GM19238 (cell line): ENCODE results near the gene DCAF6.
"Not testable (repeated sequence)": the region's sequence is repeated elsewhere in the genome, so short reads cannot be mapped to it uniquely, and the experiment has no call there.

Source experiments
- DNase-seq: peaks from one replicate; pipeline ENCODE4 v3.0.0; 2011; ENCODE audit warnings: low spot score; ENCODE audit not compliant: insufficient read length

Gene DCAF6, protein sequence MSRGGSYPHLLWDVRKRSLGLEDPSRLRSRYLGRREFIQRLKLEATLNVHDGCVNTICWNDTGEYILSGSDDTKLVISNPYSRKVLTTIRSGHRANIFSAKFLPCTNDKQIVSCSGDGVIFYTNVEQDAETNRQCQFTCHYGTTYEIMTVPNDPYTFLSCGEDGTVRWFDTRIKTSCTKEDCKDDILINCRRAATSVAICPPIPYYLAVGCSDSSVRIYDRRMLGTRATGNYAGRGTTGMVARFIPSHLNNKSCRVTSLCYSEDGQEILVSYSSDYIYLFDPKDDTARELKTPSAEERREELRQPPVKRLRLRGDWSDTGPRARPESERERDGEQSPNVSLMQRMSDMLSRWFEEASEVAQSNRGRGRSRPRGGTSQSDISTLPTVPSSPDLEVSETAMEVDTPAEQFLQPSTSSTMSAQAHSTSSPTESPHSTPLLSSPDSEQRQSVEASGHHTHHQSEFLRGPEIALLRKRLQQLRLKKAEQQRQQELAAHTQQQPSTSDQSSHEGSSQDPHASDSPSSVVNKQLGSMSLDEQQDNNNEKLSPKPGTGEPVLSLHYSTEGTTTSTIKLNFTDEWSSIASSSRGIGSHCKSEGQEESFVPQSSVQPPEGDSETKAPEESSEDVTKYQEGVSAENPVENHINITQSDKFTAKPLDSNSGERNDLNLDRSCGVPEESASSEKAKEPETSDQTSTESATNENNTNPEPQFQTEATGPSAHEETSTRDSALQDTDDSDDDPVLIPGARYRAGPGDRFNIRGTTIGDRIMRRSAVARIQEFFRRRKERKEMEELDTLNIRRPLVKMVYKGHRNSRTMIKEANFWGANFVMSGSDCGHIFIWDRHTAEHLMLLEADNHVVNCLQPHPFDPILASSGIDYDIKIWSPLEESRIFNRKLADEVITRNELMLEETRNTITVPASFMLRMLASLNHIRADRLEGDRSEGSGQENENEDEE

DNA sequence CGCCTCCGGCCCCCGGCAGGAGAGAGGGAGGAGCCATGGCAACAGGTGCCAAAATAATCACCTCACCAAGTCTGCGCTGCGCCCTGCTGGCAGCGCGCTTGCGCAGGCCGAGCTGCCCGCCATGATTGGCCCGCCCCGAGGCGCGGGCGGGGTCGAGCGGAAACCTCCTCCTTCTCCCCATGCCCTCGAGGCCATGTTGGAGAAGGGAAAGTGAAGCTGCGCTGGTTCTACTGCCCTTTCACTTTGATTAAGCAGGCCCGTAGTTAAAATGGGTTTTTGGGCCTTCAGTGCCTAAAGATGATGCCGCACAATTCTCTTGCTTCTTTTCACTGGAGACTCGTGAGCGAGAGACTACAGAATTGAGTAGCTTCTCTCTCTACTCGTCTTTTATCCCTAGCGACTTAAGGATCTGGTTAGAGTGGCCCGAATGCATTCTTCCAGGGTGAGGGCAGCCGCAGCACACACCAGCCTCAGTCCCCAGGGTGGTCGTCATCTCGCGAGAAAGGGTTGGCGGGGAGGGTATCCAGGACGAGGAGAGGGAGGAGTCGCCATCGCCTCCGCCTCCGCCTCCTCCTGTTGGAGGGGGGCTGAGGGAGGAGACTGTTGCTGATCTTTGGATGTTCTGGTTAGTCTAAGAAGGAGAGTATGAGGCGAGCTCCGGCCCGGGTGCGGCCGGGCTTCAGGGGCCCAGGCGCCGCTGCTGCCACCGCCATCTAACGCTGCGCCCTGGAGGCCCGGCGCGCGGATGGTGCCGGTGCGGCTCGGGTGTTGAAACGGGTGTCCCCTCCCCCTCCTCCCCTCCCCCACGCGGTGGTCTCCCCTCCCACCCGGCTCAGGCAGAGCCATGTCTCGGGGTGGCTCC, at the start of gene DCAF6:
Gene DCAF6, plus strand, starts transcription at position 616 of the 862 bp plus-strand sequence. Its CDS starts 229 bp downstream, at position 845.
- peak; percentile 91 for DNase-seq

DNA sequence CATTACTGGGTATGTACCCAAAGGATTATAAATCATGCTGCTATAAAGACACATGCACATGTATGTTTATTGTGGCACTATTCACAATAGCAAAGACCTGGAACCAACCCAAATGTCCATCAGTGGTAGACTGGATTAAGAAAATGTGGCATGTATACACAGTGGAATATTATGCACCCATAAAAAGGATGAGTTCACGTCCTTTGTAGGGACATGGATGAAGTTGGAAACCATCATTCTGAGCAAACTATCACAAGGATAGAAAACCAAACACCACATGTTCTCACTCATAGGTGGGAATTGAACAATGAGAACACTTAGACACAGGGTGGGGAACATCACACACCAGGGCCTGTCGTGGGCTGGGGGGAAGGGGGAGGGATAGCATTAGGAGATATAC, 49.3 kb upstream of the DCAF6 start:
- DNase-seq, result not testable (repeated sequence)

DNA sequence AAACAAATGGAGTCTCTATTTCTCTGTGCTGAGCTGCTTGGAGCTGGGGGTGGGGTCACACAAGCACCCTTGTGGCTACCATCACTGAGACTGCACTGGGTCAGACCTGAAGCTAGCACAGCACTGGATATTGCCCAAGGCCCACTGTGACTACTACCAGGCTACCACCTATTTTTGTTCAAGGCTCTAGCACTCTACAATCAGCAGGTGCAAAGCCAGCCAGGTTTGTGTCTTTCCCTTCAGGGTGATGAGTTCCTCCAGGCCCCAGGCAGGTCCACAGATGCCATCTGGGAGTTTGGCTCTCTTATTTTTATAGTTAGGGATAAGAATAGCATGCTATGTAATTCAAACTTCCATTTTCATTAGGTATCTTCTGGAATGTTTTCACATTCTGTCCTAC, 46.1 kb upstream of the DCAF6 start:
- no peak for DNase-seq

DNA sequence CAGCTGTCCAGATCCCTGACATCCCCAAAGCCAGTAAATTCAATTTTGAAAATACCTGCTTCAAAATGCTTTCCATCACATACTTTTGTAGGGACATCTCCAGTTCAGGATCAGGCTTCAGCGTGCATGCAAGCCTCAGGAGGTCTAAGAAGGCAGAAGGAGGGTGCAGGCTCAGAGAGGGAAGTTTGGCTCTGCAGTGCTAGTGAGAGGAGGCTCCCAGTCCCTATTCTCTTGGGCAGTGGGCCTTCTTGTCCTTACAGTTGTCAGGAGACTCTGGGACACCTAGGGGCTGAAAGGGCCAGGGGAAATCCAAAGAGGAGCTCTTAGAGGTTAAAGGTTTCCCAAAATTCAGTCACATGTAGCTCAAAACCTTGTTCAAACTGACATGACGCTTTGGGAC, 42.7 kb upstream of the DCAF6 start:
- DNase-seq, result no peak

DNA sequence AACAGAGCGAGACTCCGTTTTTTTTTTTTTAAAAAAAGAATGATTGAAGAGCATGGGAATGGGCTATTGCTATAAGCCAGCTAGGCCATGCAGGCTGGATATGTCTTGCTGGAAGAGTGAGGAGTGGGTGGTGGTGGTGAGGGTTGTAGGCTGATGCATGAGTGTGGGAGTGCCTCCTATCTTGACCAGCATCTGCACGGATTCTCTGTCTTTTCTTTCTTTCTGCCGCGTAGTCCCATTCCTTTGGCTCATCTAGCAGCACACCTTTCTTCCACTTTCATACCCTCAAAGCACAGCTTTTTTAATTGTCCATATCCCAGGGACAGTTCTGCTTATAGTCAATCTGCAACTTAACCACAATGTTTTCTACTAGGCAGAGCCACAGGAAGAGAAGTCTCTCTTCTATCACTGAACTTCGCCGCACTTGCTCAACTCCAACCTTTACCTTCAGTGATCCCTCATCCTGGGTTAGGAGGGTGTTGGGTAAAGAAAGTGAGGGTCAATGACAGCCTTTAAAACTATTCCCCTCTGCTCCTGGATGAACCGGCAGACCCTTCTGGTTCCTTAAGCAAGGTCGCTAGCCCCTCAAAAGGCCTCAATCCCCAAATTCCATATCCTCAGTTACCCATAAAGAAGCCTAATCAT, 37.8 kb upstream of the DCAF6 start:
- DNase-seq, result no peak

DNA sequence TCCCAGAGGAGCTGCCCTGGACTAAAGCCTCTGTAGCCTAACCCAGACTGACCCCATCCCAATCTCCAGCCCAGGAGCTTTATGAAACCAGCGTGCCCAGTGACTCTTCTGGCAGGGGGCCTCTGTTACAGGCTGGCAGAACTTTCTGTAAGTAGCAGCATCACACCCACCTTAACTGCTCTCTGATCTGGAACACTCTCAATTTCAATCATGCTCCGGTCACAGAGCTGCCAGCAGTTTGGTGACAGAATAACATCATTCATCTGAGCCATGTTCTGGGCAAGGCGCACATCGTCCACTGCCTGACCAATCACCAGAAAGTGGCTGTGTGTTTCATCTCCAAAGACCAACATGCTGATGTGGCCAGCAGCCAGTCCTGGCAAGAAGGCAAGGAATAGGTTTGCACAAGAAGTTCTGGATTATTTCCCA, 37.2 kb upstream of the DCAF6 start:
- DNase-seq, result peak; percentile 15

DNA sequence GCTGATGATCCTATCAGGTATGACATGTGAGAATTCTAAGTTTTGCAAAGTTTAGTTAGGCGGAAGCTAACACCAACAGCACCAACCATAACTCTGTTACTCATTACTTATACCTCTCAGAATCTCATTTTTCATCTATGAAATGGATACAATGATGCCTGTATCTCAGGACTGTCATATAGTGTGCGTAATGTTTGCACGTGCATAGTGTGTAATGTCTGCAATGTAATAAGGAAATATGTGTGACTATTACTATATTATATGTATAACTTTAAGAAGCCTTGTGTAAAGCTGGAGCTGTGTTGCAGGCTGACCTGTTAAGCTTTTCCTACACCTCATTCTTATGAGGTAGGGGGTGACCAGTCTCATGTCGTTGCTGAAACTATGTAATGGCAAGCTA, 35.6 kb upstream of the DCAF6 start:
- no peak for DNase-seq

DNA sequence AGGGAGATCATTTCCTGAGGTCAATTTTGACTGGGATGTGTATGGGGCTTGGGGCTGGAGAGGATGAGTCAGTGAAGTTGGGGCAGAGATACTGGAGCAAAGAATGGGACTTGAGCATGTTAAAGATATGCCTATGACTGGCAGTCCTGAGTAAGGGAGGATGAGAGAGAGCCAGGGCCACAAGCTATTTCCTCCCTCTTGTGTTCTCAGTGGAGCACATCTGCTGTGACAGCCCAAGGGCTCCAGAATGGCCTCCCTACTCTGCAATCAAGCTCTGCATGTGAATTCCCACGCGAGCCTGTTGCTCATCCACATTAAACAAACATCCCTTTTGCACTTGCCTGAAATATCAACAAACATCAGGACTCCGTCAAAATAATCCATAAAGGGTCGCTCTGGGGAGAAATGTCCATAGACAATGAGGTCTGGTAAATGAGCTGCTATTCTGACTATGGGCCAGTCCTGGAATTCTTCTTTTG, 31.8 kb upstream of the DCAF6 start:
- DNase-seq, result no peak

DNA sequence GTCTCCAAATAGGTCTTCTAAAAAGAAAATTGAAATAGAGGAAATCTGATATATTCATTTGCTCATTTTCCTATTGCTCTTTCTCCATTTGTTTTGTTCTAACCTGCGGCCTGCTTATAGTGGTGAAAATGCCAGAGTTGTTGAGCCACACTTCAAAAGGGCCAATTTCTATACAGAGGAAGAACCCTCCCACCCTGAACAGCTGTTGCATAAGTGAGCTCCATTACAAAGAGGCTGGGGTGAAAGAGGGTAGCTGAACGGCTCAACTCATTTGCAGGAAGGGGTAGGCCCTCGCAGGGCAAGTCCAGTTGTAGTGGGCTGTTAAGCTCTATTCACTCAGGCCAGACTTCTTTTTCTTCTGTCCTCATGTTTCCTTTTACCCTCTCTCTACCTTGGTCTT, 31.3 kb upstream of the DCAF6 start:
- no peak for DNase-seq

DNA sequence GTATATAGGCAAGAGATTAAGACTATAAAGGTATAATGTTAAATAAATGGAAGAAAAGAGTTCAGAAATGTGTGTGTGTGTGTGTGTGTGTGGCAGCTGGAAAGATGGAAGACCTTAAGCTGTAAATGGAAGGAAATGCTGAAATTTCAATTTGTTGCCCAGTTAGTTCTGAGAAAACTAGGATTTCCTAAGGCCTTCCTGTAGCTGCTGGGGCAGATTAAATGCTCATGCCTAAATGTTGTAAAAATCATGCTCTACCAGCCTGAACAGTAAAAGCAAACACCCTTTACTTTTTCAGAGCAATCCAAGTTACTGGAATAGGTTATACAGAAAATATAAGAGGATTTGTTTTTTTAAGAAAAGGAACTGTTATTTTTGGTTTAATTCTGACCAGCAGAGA, 30.8 kb upstream of the DCAF6 start:
- DNase-seq, result no peak

DNA sequence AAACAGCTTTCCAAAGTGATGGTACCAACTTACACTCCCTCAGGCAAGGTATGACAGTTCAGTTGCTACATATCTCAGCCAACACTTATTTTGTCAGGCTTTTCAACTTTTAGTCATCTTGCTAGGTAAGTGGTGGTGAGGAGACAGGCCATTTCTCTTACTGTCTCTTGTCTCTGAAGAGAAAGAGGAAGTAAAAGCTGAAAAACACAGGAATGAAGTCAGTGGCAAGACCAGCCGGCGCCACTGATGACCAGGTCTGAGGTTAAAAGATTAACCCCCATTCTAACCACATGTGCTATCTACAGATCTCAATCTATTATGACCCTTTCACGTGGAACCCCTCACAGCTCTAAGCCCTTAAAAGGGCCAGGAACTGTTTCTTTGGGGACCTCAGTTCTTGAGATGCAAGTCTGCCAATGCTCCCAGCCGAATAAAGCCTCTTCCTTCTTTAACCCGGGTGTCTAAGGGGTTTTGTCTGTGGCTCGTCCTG, 26.7 kb upstream of the DCAF6 start:
- DNase-seq, result no peak

DNA sequence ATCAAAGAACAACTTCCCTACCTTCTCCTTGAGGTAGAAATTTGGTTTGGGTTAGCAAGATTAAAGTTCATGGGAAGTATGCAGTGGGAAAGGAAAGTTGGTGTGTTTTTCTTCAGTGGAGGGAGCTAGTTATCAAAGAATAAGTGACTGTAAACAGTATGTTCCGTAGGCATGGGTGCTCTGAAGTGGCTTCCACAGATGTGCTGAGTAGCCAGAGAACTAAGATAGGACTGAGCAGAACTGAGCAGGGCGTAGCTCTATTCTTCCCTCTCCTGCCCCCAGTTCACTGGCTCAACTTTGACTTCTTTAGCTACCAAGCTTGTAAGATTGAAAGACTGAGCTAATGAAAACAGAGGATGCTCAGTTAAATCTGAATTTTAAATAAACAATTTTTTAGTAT, 26.0 kb upstream of the DCAF6 start:
- no peak for DNase-seq

DNA sequence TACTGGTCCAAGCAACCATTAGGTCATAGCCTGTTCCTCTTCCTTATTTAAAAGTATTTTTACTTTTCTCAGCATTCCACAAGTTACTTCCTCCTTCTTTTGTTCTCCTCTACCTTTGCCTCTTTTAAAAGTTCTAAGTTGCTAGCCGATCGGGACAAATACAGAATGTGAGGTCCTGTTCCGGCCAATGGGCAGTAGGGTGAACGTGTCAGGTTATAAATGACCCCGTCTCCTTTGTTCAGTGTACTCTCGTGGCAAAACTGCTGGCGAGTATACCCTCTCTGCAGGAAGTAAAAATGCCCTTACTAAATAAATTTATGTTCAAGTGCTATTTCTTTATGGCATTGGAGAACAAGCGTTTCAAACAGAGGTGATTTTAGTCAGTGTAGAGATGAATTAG, 25.1 kb upstream of the DCAF6 start:
- no peak for DNase-seq

DNA sequence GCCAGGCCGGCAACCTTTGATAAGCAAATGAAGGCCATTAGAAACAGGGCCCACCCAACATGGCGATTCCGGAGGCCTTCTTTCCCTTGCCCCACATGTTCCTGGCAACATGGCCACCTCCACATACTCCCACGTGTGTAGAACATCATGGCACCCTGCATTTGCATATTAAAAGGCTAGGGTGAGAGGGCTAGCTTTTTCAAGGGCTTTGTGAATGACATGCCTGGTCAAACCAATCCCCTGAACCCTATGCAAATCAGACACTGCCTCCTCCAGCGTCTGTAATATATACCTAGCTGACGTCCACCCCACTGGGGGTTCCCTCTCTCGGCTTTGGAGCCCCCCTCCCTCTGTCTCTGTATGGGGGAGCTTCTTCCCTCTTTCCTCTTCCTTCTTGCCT, 24.2 kb upstream of the DCAF6 start:
- no peak for DNase-seq

DNA sequence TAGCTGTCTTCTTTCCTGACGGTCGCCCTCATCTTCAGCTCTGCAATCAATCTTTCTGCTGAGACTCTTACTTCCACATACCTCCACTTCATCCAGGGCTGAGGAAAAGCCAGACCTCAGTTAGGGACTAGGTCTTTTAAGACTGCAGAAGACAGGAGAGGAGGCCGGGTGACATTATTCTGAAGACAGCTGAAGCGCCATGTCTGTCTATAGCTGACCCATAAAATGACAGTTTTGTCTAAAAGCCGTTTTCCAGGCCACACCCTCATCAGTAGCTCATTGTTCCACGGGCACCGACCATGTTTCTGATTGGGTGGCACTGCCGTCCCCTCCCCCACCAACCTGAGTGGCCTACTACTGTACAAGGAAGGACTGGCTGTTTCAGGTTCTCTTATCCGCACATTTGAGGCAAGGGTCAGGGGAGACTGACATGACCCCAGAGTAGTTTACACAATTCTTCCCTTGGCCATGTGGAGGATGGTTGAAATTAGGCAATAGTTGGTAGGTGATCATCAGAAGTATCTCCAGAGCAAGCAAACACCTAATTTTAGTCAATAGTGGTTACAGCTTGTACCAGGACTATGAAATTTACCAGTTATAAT, 22.5 kb upstream of the DCAF6 start, which contains the start of gene ADCY10:
Gene ADCY10, minus strand, starts transcription at position 240 of the 602 bp plus-strand sequence. CDS start 8,994 bp downstream, outside the sequence.
- no peak for DNase-seq

DNA sequence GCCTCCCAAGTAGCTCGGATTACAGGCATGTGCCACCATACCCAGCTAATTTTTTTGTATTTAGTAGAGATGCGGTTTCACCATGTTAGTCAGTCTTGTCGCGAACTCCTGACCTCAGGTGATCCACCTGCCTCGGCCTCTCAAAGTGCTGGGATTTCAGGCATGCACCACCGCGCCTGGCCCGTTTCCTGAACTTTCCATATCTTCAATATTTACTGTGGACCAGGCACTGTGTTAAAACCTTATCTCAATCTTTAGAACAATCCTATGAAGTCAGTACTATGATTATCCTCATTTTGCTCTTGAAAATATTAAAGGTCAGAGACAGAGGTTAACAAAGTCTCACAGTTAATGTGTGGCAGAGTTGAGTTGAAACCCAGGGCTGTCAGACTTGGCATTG, 20.9 kb upstream of the DCAF6 start:
- no peak for DNase-seq

DNA sequence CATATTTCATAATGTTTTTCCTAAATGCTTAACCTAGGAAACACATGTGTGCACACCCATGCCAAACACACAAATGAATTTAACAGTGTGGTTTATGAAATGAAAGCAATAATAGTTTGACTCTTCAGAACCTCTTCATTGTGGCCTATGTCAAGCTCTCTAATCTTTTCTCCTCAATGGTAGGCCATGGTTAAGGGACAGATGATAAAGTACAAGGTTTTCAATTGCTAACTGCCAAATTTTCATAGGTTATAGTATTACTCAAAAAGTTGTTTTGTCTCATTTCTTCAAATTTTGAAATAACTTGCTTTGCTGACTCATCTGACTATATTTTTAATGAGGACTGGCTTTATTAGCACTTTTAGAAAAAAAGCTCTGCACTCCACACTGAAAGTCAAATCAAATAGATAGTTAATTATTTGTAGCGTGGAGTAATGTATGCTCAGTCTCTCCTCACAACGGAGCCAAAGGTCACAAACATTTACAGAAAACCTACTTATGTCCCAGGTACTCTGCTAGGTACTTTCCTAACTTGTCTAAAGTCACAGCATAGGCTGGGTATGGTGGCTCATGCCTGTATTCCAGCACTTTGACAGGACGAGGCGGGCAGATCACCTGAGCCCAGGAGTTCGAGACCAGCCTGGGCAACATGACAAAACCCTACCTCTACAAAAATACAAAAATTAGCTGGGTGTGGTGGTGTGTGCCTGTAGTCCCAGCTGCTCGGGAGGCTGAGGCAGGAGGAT, 19.5 kb upstream of the DCAF6 start:
- DNase-seq, result no peak

DNA sequence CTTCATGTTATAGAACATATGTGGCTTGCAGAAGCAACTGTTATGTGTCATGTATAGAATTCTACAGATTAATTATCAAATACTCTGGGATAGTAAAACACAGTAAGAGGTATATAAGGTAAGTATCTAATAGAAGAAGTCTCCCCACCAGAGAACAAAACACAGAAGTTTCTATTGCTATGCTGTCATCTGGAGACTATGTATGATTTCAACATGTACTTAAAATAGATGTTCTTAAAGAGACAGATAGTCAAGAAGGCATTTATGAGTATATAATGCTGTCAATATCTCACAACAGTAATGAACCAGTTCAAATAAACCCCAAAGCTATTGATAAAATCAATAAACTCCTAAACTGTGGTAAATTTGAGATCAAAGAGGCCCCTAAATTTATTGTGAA, 14.5 kb upstream of the DCAF6 start:
- DNase-seq, result no peak

DNA sequence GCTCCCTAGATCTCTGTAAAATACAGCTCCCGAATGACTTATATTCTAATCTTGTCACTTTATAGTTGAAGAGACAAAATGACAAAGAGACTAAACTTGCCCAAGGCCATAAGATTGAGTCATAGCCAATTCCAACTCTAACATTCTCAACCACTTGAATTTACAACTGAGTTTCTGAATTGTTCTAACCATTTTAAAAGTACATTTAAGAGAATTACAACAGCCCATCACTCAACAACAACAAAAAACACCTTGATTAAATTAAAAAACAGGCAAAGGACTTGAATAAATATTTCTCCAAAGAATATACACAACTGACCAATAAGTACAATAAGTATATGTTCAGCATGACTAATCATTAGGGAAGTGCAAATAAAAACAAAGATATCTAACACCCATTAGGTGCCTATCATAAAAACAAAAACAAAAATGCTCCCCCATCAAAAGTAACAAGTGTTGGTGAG, 13.8 kb upstream of the DCAF6 start:
- no peak for DNase-seq
